H1 (cell line): ENCODE measurements around the gene RNF135. TPM values are rescaled to one million over a fixed set of nuclear protein-coding genes. Genes with fewer than 3 reads are reported as not detected.

ENCODE experiments used
- CTCF ChIA-PET: fragments of 300-600 bp; sonication (Branson Sonifier 250); formaldehyde crosslinking; loops from one replicate; lab custom pipeline; 2021; ENCODE audit not compliant: partially characterized antibody; lab: Charles Lee
- POLR2A ChIA-PET: fragments of 300-600 bp; sonication (Branson Sonifier 250); formaldehyde crosslinking; loops from one replicate; lab custom pipeline; 2021; ENCODE audit warnings: inconsistent platforms; ENCODE audit not compliant: partially characterized antibody; lab: Charles Lee
- DNase-seq, 2 experiments: peaks; one replicate each; pipeline versions ENCODE4 v3.0.0 to v3.0.0-alpha.2; 2010 to 2022; ENCODE audit warnings: low spot score in 2 of 2, low read depth in 1 of 2, mixed read lengths in 1 of 2
- FAIRE-seq: peaks from 2 replicates; lab custom pipeline; 2011; peaks lifted over from hg19 to GRCh38; lab: Jason Lieb, UNC
- H2AFZ ChIP-seq: 2 replicates; pipeline ENCODE4 v1.8.1; 2012; ENCODE audit warnings: low read length, inconsistent platforms
- H2AK5ac ChIP-seq: 2 replicates; pipeline ENCODE4 v1.6.1; 2013; ENCODE audit warnings: low read depth, low read length
- H2BK120ac ChIP-seq: replicated peaks from 2 replicates; pipeline ENCODE3; 2013; ENCODE audit warnings: low read depth, low read length, inconsistent platforms
- H2BK12ac ChIP-seq: 2 replicates; pipeline ENCODE4 v1.6.1; 2013; ENCODE audit warnings: low read depth, low read length
- H2BK15ac ChIP-seq: 2 replicates; pipeline ENCODE4 v1.6.1; 2013; ENCODE audit warnings: low read length
- H2BK20ac ChIP-seq: 2 replicates; pipeline ENCODE4 v1.6.1; 2013; ENCODE audit warnings: low read length
- H2BK5ac ChIP-seq: 2 replicates; pipeline ENCODE4 v1.6.1; 2013; ENCODE audit warnings: low read depth, low read length
- H3K14ac ChIP-seq: 2 replicates; pipeline ENCODE4 v1.6.1; 2013; ENCODE audit warnings: inconsistent platforms; ENCODE audit not compliant: insufficient read length
- H3K18ac ChIP-seq: 2 replicates; pipeline ENCODE4 v1.6.1; 2013; ENCODE audit warnings: low read length; ENCODE audit errors: extremely low read depth
- H3K23ac ChIP-seq: 2 replicates; pipeline ENCODE4 v1.6.1; 2013; ENCODE audit warnings: inconsistent platforms; ENCODE audit not compliant: insufficient read length
- H3K23me2 ChIP-seq: 2 replicates; pipeline ENCODE4 v1.6.1; 2013; ENCODE audit warnings: low read depth, low read length
- H3K27ac ChIP-seq: 2 replicates; pipeline ENCODE4 v1.6.1; 2011; ENCODE audit warnings: low read depth, low read length, inconsistent platforms
- H3K27me3 ChIP-seq, 4 experiments: replicated peaks in 1 of 4; 1 replicate in 1 of 4; 2 replicates in 3 of 4; pipeline versions ENCODE4 v1.6.1 to v1.8.1; 2011 to 2013; ENCODE audit warnings: low read length in 3 of 4, mild to moderate bottlenecking in 3 of 4, inconsistent platforms in 2 of 4, mixed read lengths in 2 of 4, moderate library complexity in 1 of 4; ENCODE audit not compliant: control insufficient read depth in 3 of 4, insufficient read depth in 3 of 4; ENCODE audit errors: extremely low read depth in 1 of 4
- H3K36me3 ChIP-seq, 4 experiments: 2 replicates each; pipeline versions ENCODE4 v1.6.1 to v1.8.1; 2011 to 2013; ENCODE audit warnings: mild to moderate bottlenecking in 4 of 4, low read length in 3 of 4, moderate library complexity in 2 of 4, control low read depth in 1 of 4, inconsistent platforms in 1 of 4; ENCODE audit not compliant: insufficient read depth in 4 of 4, control insufficient read depth in 2 of 4
- H3K4ac ChIP-seq: replicated peaks from 2 replicates; pipeline ENCODE3; 2013; ENCODE audit warnings: low read length, low read depth, mixed read lengths, inconsistent platforms; ENCODE audit not compliant: insufficient read length
- H3K4me1 ChIP-seq, 4 experiments: replicated peaks in 1 of 4; 1 replicate in 1 of 4; 2 replicates in 3 of 4; pipeline versions ENCODE4 v1.6.1 to v1.8.1; 2011 to 2013; ENCODE audit warnings: low read length in 3 of 4, inconsistent platforms in 2 of 4, mixed read lengths in 1 of 4; ENCODE audit not compliant: insufficient read depth in 4 of 4, control insufficient read depth in 3 of 4
- H3K4me2 ChIP-seq, 2 experiments: 2 replicates each; pipeline versions ENCODE4 v1.6.1 to v1.8.1; 2011 to 2013; ENCODE audit warnings: low read depth in 2 of 2, low read length in 2 of 2, control low read depth in 1 of 2, inconsistent platforms in 1 of 2, mild to moderate bottlenecking in 1 of 2; ENCODE audit not compliant: insufficient read depth in 1 of 2
- H3K4me3 ChIP-seq, 4 experiments: fragments of 200-600, 300-600 bp in 1 of 4; sonication (generic), shearing (Covaris generic), sonication (Bioruptor Twin) in 1 of 4; 2 replicates each; pipeline versions ENCODE4 v1.5.1 to v1.8.1; 2011 to 2016; ENCODE audit warnings: low read length in 4 of 4, low read depth in 3 of 4, control low read depth in 2 of 4, inconsistent platforms in 2 of 4, mild to moderate bottlenecking in 2 of 4, mixed read lengths in 1 of 4, moderate library complexity in 1 of 4; ENCODE audit not compliant: insufficient read depth in 2 of 4; ENCODE audit errors: extremely low read depth in 1 of 4
- H3K56ac ChIP-seq: replicated peaks from 2 replicates; pipeline ENCODE3; 2013; ENCODE audit warnings: low read depth, mild to moderate bottlenecking, mixed read lengths, low read length, inconsistent platforms; ENCODE audit not compliant: insufficient read length
- H3K79me1 ChIP-seq: 2 replicates; pipeline ENCODE4 v1.6.1; 2013; ENCODE audit warnings: low read depth, low read length, control low read depth
- H3K79me2 ChIP-seq, 2 experiments: 2 replicates each; pipeline versions ENCODE4 v1.6.1 to v1.8.1; 2012 to 2013; ENCODE audit warnings: low read length in 2 of 2, mild to moderate bottlenecking in 2 of 2, inconsistent platforms in 1 of 2; ENCODE audit not compliant: insufficient read depth in 2 of 2, control insufficient read depth in 1 of 2
- H3K9ac ChIP-seq, 4 experiments: replicated peaks in 1 of 4; 1 replicate in 1 of 4; 2 replicates in 3 of 4; pipeline versions ENCODE4 v1.6.1 to v1.8.1; 2011 to 2013; ENCODE audit warnings: low read depth in 3 of 4, low read length in 3 of 4, control low read depth in 2 of 4, mild to moderate bottlenecking in 2 of 4, moderate library complexity in 2 of 4, inconsistent platforms in 1 of 4; ENCODE audit errors: extremely low read depth in 1 of 4
- H3K9me3 ChIP-seq, 2 experiments: 2 replicates each; pipeline versions ENCODE4 v1.6.1 to v1.8.1; 2012 to 2013; ENCODE audit warnings: mild to moderate bottlenecking in 2 of 2, moderate library complexity in 2 of 2, control low read depth in 1 of 2, inconsistent platforms in 1 of 2, low read depth in 1 of 2, low read length in 1 of 2, mixed read lengths in 1 of 2; ENCODE audit not compliant: insufficient read depth in 2 of 2
- H4K20me1 ChIP-seq, 2 experiments: replicated peaks in 1 of 2; 2 replicates each; pipeline versions ENCODE3 to v1.8.1; 2011 to 2013; ENCODE audit warnings: inconsistent platforms in 2 of 2, low read length in 2 of 2, mild to moderate bottlenecking in 1 of 2; ENCODE audit not compliant: insufficient read depth in 2 of 2, control insufficient read depth in 1 of 2
- H4K5ac ChIP-seq: 2 replicates; pipeline ENCODE4 v1.6.1; 2013; ENCODE audit warnings: low read length, low read depth, mixed read lengths, inconsistent platforms; ENCODE audit not compliant: insufficient read length
- H4K8ac ChIP-seq: 2 replicates; pipeline ENCODE4 v1.8.0; 2013; ENCODE audit warnings: mild to moderate bottlenecking, moderate library complexity, low read length, inconsistent platforms; ENCODE audit not compliant: insufficient read depth; ENCODE audit errors: extremely low read depth
- H4K91ac ChIP-seq: replicated peaks from 2 replicates; pipeline ENCODE3; 2013; ENCODE audit warnings: low read length, mixed read lengths, inconsistent platforms; ENCODE audit not compliant: insufficient read length
- GTF2F1 ChIP-seq: IDR thresholded peaks from 2 replicates; pipeline ENCODE4 v1.6.1; 2012; ENCODE audit warnings: low read depth, low read length, improper control_type of control experiment, borderline replicate concordance
- MAFK ChIP-seq: IDR thresholded peaks from 2 replicates; pipeline ENCODE4 v1.6.1; 2012; ENCODE audit warnings: low read depth, mild to moderate bottlenecking, improper control_type of control experiment, low read length
- RBBP5 ChIP-seq: IDR thresholded peaks from 2 replicates; pipeline ENCODE4 v1.7.1; 2012; ENCODE audit warnings: low read depth, mild to moderate bottlenecking, inconsistent platforms, low read length, moderate library complexity, borderline replicate concordance
- SIX5 ChIP-seq: IDR thresholded peaks from 2 replicates; pipeline ENCODE4 v1.6.1; 2011; ENCODE audit warnings: mild to moderate bottlenecking, low read depth, low read length
- SUZ12 ChIP-seq: fragments of 200-600 bp; sonication (generic); IDR thresholded peaks from 2 replicates; pipeline ENCODE4 v1.6.1; 2012; ENCODE audit warnings: mild to moderate bottlenecking, inconsistent platforms, low read length, moderate library complexity, mixed read lengths
- TEAD4 ChIP-seq: IDR thresholded peaks from 2 replicates; pipeline ENCODE4 v1.6.1; 2012; ENCODE audit warnings: low read depth, low read length, inconsistent platforms, mixed read lengths
- WGBS, 2 experiments: shearing (Covaris generic) in 1 of 2; methylation state at CpG; one replicate each; pipeline versions ENCODE4 v1.1.6 to v1.1.7; 2013 to 2015; ENCODE audit warnings: low lambda C conversion rate in 2 of 2, mixed read lengths in 2 of 2, inconsistent platforms in 1 of 2, low coverage in 1 of 2, missing lambda C conversion rate in 1 of 2; ENCODE audit not compliant: insufficient replicate concordance in 2 of 2, insufficient coverage in 1 of 2, insufficient read length in 1 of 2; ENCODE audit errors: extremely low coverage in 1 of 2, missing lambda C conversion rate in 1 of 2; 5-methylcytosine and 5-hydroxymethylcytosine counted together
- polyA plus RNA-seq, 7 experiments: library from polyadenylated mRNA; depleted of rRNA in 3 of 7; stranded (reverse) in 5 of 7; unstranded in 2 of 7; fragments of >200 nt in 5 of 7; fragments of 200-250 nt in 2 of 7; gene quantifications; 1 replicate in 5 of 7; 2 replicates in 1 of 7; 4 replicates in 1 of 7; pipeline versions ENCODE4 v1.2.1 to v1.2.3, GENCODE V29; 2011 to 2013; ENCODE audit warnings: missing spikeins in 2 of 7, mixed read lengths in 2 of 7
- total RNA-seq: library from RNA; stranded (reverse); fragmentation: NEBNext Ultra II Directional; extraction: Animal tissue kit (Norgen Biotek cat#: 25700); gene quantifications from 2 replicates; pipeline ENCODE4 v1.2.1, GENCODE V29; 2021

RNF135 gene
- total and polyA plus RNA-seq, 2 of the 8 experiments (the other 6 are each of a cell fraction or from before 2014, with no cell fraction given), result 8.8 to 9.0 TPM

- 98% methylated on average over 5 of the region's 5 CpGs; no CpG with 5 or more reads in 1 of the 2 experiments for WGBS, 2 experiments
- Histone ChIP-seq H2AK5ac (no peak overlapping the region), H2BK120ac (no peak overlapping the region), H3K23ac (no peak overlapping the region), H3K18ac (no peak overlapping the region), H2BK5ac (no peak overlapping the region), H3K9me3 (no peaks in the 10 kb centered on the region), H3K56ac (no peak overlapping the region), H4K20me1 (no peaks in the 10 kb centered on the region), H3K27me3 (no peaks in the 10 kb centered on the region; a peak in 1 of 7 replicates), H3K79me2 (no peaks in the 10 kb centered on the region), H3K9ac (no peak overlapping the region), H3K27ac (no peak overlapping the region), H3K14ac (no peak overlapping the region), H3K4ac (no peak overlapping the region), H4K5ac (no peak overlapping the region), H2BK15ac (no peak overlapping the region), H4K8ac (no peak overlapping the region), H4K91ac (no peak overlapping the region), H2BK12ac (no peak overlapping the region), H3K36me3 (peaks cover 0 to 4% (median 3%) of the 10 kb centered on the region in 4 experiments; a peak in 4 of 8 replicates), H2BK20ac (no peak overlapping the region), H3K23me2 (peaks cover 2% of the 10 kb centered on the region; the same call in 1 of the 2 replicates), H3K79me1 (no peaks in the 10 kb centered on the region), H3K4me3 (no peak overlapping the region), H3K4me1 (no peaks in the 10 kb centered on the region), H3K4me2 (no peak overlapping the region), H2AFZ (no peak overlapping the region)
- ChIA-PET POLR2A (no interaction called here), CTCF (interaction anchor here (0.6 kb wide), 1 partner anchor 17 kb away, joined by 3 read pairs; no protein-coding TSS in a partner anchor)
- no peak for TF ChIP-seq TEAD4
- TF ChIP-seq SUZ12, result no peak
- TF ChIP-seq SIX5, result no peak
- TF ChIP-seq MAFK, result no peak
- no peak for TF ChIP-seq GTF2F1
- no peak for TF ChIP-seq RBBP5
- no peak for FAIRE-seq
- no peak for DNase-seq
Measured at GRCh38 chr17:31003225-31003866, 32.5 kb downstream of the RNF135 start.
